ENCODE results near the gene MCC.
A peak's percentile ranks its signal among the peaks of the same experiment; 100 is the strongest.

The MCC gene

GRCh38 chr5:113127021-113127420 lies 361.2 kb downstream of the MCC start:
- ChIA-PET CTCF (no interaction called here), POLR2A (ENCODE audit: low non-redundant PET) (no interaction called here)
- no peak for DNase-seq (ENCODE audit: low spot score)
- TF ChIP-seq CTCF (conservative IDR thresholded peaks at IDR 0.05; ENCODE audit: low read depth) = no peak
- no peak overlapping the region for H3K27ac ChIP-seq

- DNase-seq (ENCODE audit: low spot score) = no peak
- no peak for TF ChIP-seq CTCF (conservative IDR thresholded peaks at IDR 0.05; ENCODE audit: low read depth)
- no peak overlapping the region for H3K27ac ChIP-seq
- ChIA-PET CTCF (interaction anchor here (0.6 kb wide), 1 partner anchor 123 kb away, joined by 3 read pairs; no protein-coding TSS in a partner anchor), POLR2A (ENCODE audit: low non-redundant PET) (no interaction called here)
These were observed 362.9 kb downstream of the MCC start for GRCh38 chr5:113125371-113125770.

GRCh38 chr5:113124914-113125313 lies 363.3 kb downstream of the MCC start:
- POLR2A ChIA-PET (ENCODE audit: low non-redundant PET) = no interaction called here
- no peak for DNase-seq (ENCODE audit: low spot score)
- CTCF ChIA-PET = no interaction called here
- H3K27ac ChIP-seq = no peak overlapping the region
- no peak for TF ChIP-seq CTCF (conservative IDR thresholded peaks at IDR 0.05; ENCODE audit: low read depth)

- POLR2A ChIA-PET (ENCODE audit: low non-redundant PET) = no interaction called here
- no peak for TF ChIP-seq CTCF (conservative IDR thresholded peaks at IDR 0.05; ENCODE audit: low read depth)
- no peak overlapping the region for H3K27ac ChIP-seq
- no peak for DNase-seq (ENCODE audit: low spot score)
- CTCF ChIA-PET = interaction anchor here (0.6 kb wide), 1 partner anchor 177 kb away, joined by 4 read pairs; no protein-coding TSS in a partner anchor
These were observed 364.0 kb downstream of the MCC start for GRCh38 chr5:113124265-113124664.

GRCh38 chr5:113123618-113124017 lies 364.6 kb downstream of the MCC start:
- POLR2A ChIA-PET (ENCODE audit: low non-redundant PET) = no interaction called here
- no peak for DNase-seq (ENCODE audit: low spot score)
- CTCF ChIA-PET = interaction anchor here (0.6 kb wide), 1 partner anchor 177 kb away, joined by 4 read pairs; no protein-coding TSS in a partner anchor
- H3K27ac ChIP-seq = no peak overlapping the region
- no peak for TF ChIP-seq CTCF (conservative IDR thresholded peaks at IDR 0.05; ENCODE audit: low read depth)

- peak; percentile 84 for DNase-seq (ENCODE audit: low spot score)
- TF ChIP-seq CTCF (conservative IDR thresholded peaks at IDR 0.05; ENCODE audit: low read depth) = no peak
- POLR2A ChIA-PET (ENCODE audit: low non-redundant PET) = no interaction called here
- H3K27ac ChIP-seq = peak overlapping the region; percentile 85
- CTCF ChIA-PET = no interaction called here
These were observed 366.2 kb downstream of the MCC start for GRCh38 chr5:113122053-113122452.
